DMS114 treated with DMSO at 0.1 percent for 48 hours (cell line): ENCODE measurements around the gene KRTAP10-7.
"Not testable (repeated sequence)": the region's sequence is repeated elsewhere in the genome, so short reads cannot be mapped to it uniquely, and the experiment has no call there.

Source experiments
- DNase-seq: peaks from one replicate; lab custom pipeline; 2025; ENCODE audit not compliant: unreplicated experiment; lab: John Stamatoyannopoulos, UW

Gene KRTAP10-7

DNA sequence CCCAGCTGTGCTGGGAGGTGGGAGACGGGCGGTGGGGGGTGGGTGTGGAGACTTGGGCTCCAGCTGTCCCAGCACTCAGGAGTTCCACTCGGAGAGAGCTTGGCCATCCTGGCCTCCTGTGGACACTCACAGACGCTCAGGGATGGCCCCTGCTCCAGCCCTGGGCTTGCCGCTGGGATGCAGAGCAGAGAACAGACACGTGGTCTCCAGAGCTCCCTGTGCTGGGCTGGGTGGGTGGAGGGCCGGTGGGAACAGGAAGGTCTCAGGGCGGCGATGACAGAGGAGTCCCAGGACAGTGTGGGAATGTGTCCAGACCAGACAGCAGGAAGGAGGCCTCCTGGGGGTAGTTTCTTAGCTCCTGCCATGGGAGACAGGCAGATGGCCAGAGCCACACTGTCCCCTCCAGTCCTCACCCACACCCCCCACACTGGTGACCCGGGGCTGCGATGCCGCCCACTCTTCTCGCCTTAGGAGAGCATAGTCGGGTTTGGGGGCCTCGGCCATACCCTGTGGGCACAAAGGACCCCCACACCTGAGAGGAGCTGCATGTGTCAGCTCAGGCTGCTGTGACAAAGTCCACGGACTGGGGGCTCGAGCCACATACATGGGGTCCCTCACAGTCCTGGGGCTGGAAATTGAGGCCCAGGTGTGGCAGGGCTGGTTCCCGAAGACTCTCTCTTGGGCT, 28.5 kb downstream of the KRTAP10-7 start:
- DNase-seq, result no peak

DNA sequence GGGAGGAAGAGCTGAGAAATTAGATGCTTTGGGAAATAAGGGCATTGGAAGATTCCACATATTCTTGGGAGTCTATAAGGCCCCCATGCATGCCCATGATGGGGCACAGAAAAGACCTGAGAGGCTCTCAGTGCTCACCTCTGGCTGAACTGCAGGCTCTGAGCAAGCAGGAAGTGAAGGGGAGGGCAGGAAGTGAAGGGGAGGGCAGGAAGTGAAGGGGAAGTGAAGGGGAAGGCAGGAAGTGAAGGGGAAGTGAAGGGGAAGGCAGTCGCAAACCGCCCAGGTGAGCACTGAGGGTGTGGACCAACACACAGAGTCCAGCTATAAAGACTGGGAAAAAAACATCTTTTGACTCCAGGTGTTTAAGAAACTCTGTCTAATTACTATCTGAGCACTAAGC, 30.0 kb downstream of the KRTAP10-7 start:
- no peak for DNase-seq

- no peak for DNase-seq
Observed at GRCh38 chr21:44632067-44632466, 31.7 kb downstream of the KRTAP10-7 start.

GRCh38 chr21:44636209-44637017, 36.0 kb downstream of the KRTAP10-7 start:
- DNase-seq, result no peak

GRCh38 chr21:44637018-44637850, 36.8 kb downstream of the KRTAP10-7 start, which contains the start of gene KRTAP10-10:
TSS of gene KRTAP10-10 (plus strand) at chr21:44637356. CDS start at chr21:44637418, 62 bp downstream.
- DNase-seq, result no peak

GRCh38 chr21:44637851-44638348, 37.5 kb downstream of the KRTAP10-7 start:
- DNase-seq, result not testable (repeated sequence)

- not testable (repeated sequence) for DNase-seq
Observed at GRCh38 chr21:44638506-44639330, 38.3 kb downstream of the KRTAP10-7 start.

- DNase-seq, result no peak
Observed at GRCh38 chr21:44639331-44639655, 38.9 kb downstream of the KRTAP10-7 start.

- no peak for DNase-seq
Observed at GRCh38 chr21:44640761-44641160, 40.4 kb downstream of the KRTAP10-7 start.

DNA sequence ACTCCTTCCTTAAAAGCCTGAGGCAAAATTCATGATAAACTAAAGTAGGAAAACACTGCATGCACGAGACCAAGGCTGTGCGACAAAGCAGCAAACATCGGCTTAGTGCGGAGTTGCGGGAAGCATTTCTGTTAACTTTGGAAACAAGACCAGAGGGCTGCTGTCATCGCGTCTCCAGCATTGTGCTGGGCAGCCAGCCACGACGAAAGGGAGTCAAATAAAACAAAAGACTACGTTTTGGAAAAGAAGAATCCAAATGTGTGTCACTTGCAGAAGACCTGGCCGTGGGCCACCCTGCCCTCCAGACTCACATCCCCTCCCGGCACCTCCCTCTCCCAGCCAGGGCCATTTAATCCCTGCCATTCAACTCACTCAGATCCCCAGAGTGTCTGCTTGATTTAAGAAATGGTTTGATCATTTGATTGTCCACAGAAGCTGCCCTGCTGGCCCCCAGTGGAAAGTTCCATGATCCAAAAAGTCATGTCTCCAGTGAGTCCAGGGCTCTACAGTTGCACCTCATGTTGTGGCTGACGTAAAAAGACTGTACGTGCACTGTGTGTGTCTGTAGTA, 43.4 kb downstream of the KRTAP10-7 start:
- no peak for DNase-seq

DNA sequence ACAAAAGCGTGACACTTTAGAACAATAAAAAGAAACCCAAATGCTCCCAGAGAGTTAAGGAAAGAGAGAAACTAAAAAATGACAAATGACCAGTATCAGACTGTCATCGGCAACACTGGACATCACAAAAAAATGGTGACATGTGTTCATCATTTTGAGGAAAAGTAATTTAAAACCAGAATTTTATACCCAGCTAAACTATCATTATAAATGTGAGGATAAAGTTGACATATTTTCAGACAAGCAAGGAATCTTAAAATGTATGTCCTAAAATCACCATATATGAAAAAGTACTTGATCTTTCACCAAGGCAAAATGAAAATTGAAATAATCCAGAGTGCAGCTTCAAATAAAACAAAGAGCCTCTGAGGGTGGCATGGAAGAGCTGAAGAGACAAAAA, 44.5 kb downstream of the KRTAP10-7 start:
- DNase-seq, result no peak

- not testable (repeated sequence) for DNase-seq
Observed at GRCh38 chr21:44646366-44647221, 46.2 kb downstream of the KRTAP10-7 start, which contains the start of gene KRTAP10-11. TSS of gene KRTAP10-11 (plus strand) at chr21:44646414. CDS start at chr21:44646459, 45 bp downstream.

GRCh38 chr21:44647222-44647552, 46.8 kb downstream of the KRTAP10-7 start:
- DNase-seq, result no peak

- DNase-seq, result no peak
Observed at GRCh38 chr21:44648557-44649311, 48.3 kb downstream of the KRTAP10-7 start.

GRCh38 chr21:44649521-44650100, 49.2 kb downstream of the KRTAP10-7 start:
- DNase-seq, result no peak

DNA sequence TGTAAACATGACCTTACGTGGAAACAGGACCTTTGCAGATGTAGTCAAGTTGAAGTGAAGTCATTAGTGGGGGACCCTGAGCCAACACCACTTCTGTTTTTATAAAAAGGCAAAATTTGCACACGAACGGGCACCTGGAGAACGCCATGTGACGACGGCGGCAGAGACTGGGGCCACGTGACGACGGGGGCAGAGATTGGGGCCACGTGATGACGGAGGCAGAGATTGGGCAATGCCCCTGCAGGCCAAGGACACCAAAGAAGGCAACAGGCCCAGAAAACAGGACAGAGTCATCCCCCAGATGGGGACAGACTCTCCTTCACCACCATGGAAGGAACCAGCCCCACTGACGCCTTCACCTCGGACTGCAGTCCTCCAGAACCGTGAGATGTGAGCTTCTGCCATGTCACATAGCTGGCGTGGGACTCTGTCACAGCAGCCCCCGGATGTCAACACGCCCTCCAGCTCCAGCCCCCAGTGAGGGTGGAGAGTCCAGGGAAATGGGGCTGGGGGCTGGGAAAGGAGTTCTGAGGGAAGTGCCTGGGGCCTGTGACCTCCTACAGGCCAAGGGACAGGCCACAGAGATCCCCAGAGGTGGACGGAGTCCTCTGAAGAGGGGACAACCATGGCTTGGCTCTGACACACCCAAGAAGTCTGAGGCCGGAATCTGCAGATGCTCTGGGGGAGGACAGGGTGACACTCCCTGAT, 50.0 kb downstream of the KRTAP10-7 start:
- no peak for DNase-seq

GRCh38 chr21:44650973-44651675, 50.7 kb downstream of the KRTAP10-7 start:
- no peak for DNase-seq
